Measurements from ENCODE around the gene ANXA5.

Gene ANXA5

DNA sequence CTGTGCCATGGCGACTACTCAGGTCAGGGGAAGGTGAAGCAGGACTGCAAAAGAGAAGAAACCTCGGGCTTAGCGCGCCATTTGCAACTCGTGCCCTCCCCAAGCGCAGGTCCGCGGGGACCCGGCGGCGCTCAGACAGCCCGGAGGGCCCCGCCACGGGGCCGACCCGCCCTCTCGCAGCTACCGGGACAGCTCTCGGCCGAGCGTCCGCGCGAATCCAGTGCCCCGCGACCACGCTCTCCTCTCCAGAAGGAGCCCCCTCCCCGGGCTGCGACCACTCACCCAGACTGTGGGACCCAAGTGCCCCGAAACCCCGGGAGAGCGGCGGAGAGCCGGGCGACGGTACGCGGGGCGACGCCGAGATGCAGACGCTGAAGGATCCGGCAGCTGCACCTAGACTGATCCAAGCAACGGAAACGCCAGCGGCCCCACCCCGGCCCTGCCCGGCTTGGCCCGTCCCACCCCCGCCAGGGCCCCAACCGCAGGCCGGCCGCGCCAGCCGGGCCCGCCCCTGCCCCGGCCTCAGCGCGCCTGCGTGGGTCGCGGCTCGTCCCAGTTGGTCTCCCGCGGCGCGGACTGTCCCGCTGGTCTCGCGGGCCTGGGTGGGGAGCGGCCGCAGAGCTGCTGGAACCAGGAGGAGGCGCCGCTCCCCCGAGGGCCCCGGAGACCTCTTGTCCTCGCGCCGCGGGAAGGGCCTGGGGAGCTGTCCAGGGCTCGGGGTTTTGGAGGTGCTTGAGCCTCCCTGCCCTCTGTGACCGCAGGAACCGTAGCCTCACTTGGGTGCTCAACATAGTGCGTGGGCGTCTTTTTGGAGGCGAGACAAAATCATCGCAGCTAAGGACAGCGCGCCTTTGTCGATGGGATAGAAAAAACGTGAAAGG, at the start of gene ANXA5 (continued):
- TF ChIP-seq, protein P1, sequence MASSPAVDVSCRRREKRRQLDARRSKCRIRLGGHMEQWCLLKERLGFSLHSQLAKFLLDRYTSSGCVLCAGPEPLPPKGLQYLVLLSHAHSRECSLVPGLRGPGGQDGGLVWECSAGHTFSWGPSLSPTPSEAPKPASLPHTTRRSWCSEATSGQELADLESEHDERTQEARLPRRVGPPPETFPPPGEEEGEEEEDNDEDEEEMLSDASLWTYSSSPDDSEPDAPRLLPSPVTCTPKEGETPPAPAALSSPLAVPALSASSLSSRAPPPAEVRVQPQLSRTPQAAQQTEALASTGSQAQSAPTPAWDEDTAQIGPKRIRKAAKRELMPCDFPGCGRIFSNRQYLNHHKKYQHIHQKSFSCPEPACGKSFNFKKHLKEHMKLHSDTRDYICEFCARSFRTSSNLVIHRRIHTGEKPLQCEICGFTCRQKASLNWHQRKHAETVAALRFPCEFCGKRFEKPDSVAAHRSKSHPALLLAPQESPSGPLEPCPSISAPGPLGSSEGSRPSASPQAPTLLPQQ (tag by site-specific recombination; IDR thresholded peaks at IDR 0.05), result peak; percentile 53; the same call in 1 of the 2 replicates
- TF ChIP-seq ZNF133 (tag by site-specific recombination; IDR thresholded peaks at IDR 0.05) (no peak), KLF1 (tag by site-specific recombination; IDR thresholded peaks at IDR 0.05) (peak; percentile 49), ZNF302 (tag by site-specific recombination; IDR thresholded peaks at IDR 0.05; ENCODE audit: low read depth) (no peak), ZNF707 (tag by site-specific recombination; IDR thresholded peaks at IDR 0.05) (no peak), ZBTB10 (tag by site-specific recombination; IDR thresholded peaks at IDR 0.05) (no peak), ZNF571 (tag by site-specific recombination; IDR thresholded peaks at IDR 0.05) (no peak), ZNF830 (tag by site-specific recombination; IDR thresholded peaks at IDR 0.05; ENCODE audit: low read depth) (no peak), ZNF623 (tag by site-specific recombination; IDR thresholded peaks at IDR 0.05) (no peak), ZNF621 (tag by site-specific recombination; IDR thresholded peaks at IDR 0.05) (no peak), ZNF785 (tag by site-specific recombination; IDR thresholded peaks at IDR 0.05) (no peak), YY2 (tag by site-specific recombination; IDR thresholded peaks at IDR 0.05) (no peak), IKZF3 (tag by site-specific recombination; IDR thresholded peaks at IDR 0.05) (peak; percentile 90), ZNF16 (tag by site-specific recombination; IDR thresholded peaks at IDR 0.05; ENCODE audit: low read depth) (no peak), ZNF433 (tag by site-specific recombination; IDR thresholded peaks at IDR 0.05; ENCODE audit: low read depth) (no peak), ZNF324 (tag by site-specific recombination; IDR thresholded peaks at IDR 0.05) (no peak), OSR2 (tag by site-specific recombination; IDR thresholded peaks at IDR 0.05) (no peak), ZNF311 (tag by site-specific recombination; IDR thresholded peaks at IDR 0.05; ENCODE audit: borderline replicate concordance) (no peak), ZNF292 (tag by site-specific recombination; IDR thresholded peaks at IDR 0.05; ENCODE audit: borderline replicate concordance, low read depth) (no peak), ZNF248 (tag by site-specific recombination; IDR thresholded peaks at IDR 0.05) (no peak), TSHZ1 (tag by site-specific recombination; IDR thresholded peaks at IDR 0.05; ENCODE audit: borderline replicate concordance) (no peak), ZIC2 (tag by site-specific recombination; IDR thresholded peaks at IDR 0.05) (peak; percentile 80)
- TF ChIP-seq, protein P2, sequence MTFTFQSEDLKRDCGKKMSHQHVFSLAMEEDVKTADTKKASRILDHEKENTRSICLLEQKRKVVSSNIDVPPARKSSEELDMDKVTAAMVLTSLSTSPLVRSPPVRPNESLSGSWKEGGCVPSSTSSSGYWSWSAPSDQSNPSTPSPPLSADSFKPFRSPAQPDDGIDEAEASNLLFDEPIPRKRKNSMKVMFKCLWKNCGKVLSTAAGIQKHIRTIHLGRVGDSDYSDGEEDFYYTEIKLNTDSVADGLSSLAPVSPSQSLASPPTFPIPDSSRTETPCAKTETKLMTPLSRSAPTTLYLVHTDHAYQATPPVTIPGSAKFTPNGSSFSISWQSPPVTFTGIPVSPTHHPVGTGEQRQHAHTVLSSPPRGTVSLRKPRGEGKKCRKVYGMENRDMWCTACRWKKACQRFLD (tag by site-specific recombination; IDR thresholded peaks at IDR 0.05), result no peak
- TF ChIP-seq, protein P3, sequence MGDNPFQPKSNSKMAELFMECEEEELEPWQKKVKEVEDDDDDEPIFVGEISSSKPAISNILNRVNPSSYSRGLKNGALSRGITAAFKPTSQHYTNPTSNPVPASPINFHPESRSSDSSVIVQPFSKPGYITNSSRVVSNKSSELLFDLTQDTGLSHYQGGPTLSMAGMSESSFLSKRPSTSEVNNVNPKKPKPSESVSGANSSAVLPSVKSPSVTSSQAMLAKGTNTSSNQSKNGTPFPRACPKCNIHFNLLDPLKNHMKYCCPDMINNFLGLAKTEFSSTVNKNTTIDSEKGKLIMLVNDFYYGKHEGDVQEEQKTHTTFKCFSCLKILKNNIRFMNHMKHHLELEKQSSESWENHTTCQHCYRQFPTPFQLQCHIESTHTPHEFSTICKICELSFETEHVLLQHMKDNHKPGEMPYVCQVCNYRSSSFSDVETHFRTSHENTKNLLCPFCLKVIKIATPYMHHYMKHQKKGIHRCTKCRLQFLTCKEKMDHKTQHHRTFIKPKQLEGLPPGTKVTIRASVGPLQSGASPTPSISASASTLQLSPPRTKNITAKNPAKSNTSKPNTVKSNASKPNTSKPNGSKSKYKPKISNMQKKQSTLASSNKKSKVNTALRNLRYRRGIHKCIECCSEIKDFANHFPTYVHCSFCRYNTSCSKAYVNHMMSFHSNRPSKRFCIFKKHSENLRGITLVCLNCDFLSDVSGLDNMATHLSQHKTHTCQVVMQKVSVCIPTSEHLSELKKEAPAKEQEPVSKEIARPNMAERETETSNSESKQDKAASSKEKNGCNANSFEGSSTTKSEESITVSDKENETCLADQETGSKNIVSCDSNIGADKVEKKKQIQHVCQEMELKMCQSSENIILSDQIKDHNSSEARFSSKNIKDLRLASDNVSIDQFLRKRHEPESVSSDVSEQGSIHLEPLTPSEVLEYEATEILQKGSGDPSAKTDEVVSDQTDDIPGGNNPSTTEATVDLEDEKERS (tag by site-specific recombination; IDR thresholded peaks at IDR 0.05), result no peak
- TF ChIP-seq, protein P4, sequence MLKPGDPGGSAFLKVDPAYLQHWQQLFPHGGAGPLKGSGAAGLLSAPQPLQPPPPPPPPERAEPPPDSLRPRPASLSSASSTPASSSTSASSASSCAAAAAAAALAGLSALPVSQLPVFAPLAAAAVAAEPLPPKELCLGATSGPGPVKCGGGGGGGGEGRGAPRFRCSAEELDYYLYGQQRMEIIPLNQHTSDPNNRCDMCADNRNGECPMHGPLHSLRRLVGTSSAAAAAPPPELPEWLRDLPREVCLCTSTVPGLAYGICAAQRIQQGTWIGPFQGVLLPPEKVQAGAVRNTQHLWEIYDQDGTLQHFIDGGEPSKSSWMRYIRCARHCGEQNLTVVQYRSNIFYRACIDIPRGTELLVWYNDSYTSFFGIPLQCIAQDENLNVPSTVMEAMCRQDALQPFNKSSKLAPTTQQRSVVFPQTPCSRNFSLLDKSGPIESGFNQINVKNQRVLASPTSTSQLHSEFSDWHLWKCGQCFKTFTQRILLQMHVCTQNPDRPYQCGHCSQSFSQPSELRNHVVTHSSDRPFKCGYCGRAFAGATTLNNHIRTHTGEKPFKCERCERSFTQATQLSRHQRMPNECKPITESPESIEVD (tag by site-specific recombination; IDR thresholded peaks at IDR 0.05), result no peak

All from HEK293 (cell line).